ENCODE data around the gene RAPGEF6. TPM values are rescaled to one million over a fixed set of nuclear protein-coding genes. Genes with fewer than 3 reads are reported as not detected.

The RAPGEF6 gene
- total and polyA plus RNA-seq, 2 of the 4 experiments (the other 2 are of a cell fraction), result 5.8 to 18.8 TPM

DNA sequence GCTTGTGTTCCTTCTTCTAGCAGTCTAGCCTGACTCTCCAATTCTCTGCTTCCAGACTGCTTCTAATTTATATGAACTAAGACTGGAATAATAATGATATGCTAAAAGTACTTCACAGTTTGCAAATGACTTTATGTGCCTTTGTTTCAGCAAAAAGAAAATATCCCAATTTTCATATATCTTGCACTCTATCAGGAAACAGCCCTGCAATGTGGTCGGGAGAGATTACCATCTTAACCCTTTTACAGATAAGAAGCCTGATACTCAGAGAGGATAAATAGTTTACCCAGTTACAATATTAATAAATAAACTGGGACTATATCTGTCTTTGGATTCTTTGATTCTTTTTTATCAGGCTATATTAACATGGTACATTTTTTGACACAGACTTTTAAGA, 245.2 kb downstream of the RAPGEF6 start:
- in situ Hi-C loops (cut with MboI; ENCODE audit: low sequenced_read_pairs), result loop anchor here (10.0 kb wide), 1 partner anchor 225 kb away; the partner anchor contains the start of gene HINT1

More for the DNA sequence above, 245.2 kb downstream of the RAPGEF6 start:
- Histone ChIP-seq H2AK9ac (replicated peaks; ENCODE audit: low read depth, low read length, poor library complexity) (no peak overlapping the region), H2BK5ac (ENCODE audit: low read depth, low read length, poor library complexity, severe bottlenecking) (no peak overlapping the region), H3K4me2 (ENCODE audit: low read depth, low read length) (no peak overlapping the region), H2BK15ac (ENCODE audit: low read depth, low read length) (no peak overlapping the region), H3K36me3 (ENCODE audit: control insufficient read depth, insufficient read depth, low read length) (peaks cover 18% of the 10 kb centered on the region), H4K20me1 (ENCODE audit: insufficient read depth, low read length) (no peaks in the 10 kb centered on the region), H3K23ac (ENCODE audit: low read depth, low read length) (no peak overlapping the region), H4K5ac (ENCODE audit: low read depth, low read length) (no peak overlapping the region), H3K9me3 (ENCODE audit: control insufficient read depth, insufficient read depth, low read length) (no peaks in the 10 kb centered on the region), H4K8ac (ENCODE audit: low read depth in 2 of 2, low read length in 2 of 2) (no peak overlapping the region), H2AFZ (replicated peaks; ENCODE audit: low read length, poor library complexity) (no peak overlapping the region), H3K79me1 (ENCODE audit: low read depth in 1 of 2, low read length in 2 of 2) (peaks cover 12 to 15% of the 10 kb centered on the region in 2 experiments; a peak in 3 of 4 replicates), H3K14ac (replicated peaks; ENCODE audit: low read depth, low read length) (no peak overlapping the region), H3K9me1 (ENCODE audit: insufficient read depth, low read length) (no peaks in the 10 kb centered on the region), H2BK20ac (ENCODE audit: low read depth, low read length) (no peak overlapping the region), H2BK120ac (ENCODE audit: low read depth, low read length) (no peak overlapping the region), H4K91ac (ENCODE audit: insufficient read depth, low read depth, low read length) (no peak overlapping the region), H3K4me3 (ENCODE audit: insufficient read depth, low read depth, low read length) (no peak overlapping the region), H3K18ac (ENCODE audit: low read depth, low read length) (no peak overlapping the region), H3K4me1 (ENCODE audit: control insufficient read depth, insufficient read depth, low read length) (peaks cover 3% of the 10 kb centered on the region; the same call in 1 of the 2 replicates), H3K27me3 (ENCODE audit: control insufficient read depth, insufficient read depth, low read length) (no peaks in the 10 kb centered on the region), H3K9ac (ENCODE audit: low read depth, low read length) (no peak overlapping the region), H3K4ac (ENCODE audit: low read depth, low read length) (no peak overlapping the region), H3K27ac (ENCODE audit: insufficient read depth, low read length) (no peak overlapping the region), H2AK5ac (ENCODE audit: low read depth, low read length) (no peak overlapping the region), H3K56ac (ENCODE audit: extremely low read depth, insufficient read depth, low read length) (no peak overlapping the region)
- ChIA-PET POLR2A (ENCODE audit: unreplicated experiment) (no interaction called here), CTCF (no interaction called here)
- DNase-seq (no peak), ATAC-seq (ENCODE audit: low read depth) (no peak)
- TF ChIP-seq SMC3 (IDR thresholded peaks at IDR 0.05; ENCODE audit: low read depth, low read length) (no peak), MAZ (IDR thresholded peaks at IDR 0.05; ENCODE audit: borderline replicate concordance, low read depth, low read length) (no peak), RFX5 (IDR thresholded peaks at IDR 0.05; ENCODE audit: low read depth, low read length) (no peak), MAFK (IDR thresholded peaks at IDR 0.05; ENCODE audit: low read depth, low read length) (no peak), FOS (IDR thresholded peaks at IDR 0.05; ENCODE audit: low read depth, low read length) (no peak), POLR2A (IDR thresholded peaks at IDR 0.05; ENCODE audit: low read depth, low read length) (no peak)
- TF ChIP-seq, protein P1, sequence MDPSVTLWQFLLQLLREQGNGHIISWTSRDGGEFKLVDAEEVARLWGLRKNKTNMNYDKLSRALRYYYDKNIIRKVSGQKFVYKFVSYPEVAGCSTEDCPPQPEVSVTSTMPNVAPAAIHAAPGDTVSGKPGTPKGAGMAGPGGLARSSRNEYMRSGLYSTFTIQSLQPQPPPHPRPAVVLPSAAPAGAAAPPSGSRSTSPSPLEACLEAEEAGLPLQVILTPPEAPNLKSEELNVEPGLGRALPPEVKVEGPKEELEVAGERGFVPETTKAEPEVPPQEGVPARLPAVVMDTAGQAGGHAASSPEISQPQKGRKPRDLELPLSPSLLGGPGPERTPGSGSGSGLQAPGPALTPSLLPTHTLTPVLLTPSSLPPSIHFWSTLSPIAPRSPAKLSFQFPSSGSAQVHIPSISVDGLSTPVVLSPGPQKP (IDR thresholded peaks at IDR 0.05; ENCODE audit: borderline replicate concordance, low read depth, low read length), result no peak
- TF ChIP-seq, protein P2, sequence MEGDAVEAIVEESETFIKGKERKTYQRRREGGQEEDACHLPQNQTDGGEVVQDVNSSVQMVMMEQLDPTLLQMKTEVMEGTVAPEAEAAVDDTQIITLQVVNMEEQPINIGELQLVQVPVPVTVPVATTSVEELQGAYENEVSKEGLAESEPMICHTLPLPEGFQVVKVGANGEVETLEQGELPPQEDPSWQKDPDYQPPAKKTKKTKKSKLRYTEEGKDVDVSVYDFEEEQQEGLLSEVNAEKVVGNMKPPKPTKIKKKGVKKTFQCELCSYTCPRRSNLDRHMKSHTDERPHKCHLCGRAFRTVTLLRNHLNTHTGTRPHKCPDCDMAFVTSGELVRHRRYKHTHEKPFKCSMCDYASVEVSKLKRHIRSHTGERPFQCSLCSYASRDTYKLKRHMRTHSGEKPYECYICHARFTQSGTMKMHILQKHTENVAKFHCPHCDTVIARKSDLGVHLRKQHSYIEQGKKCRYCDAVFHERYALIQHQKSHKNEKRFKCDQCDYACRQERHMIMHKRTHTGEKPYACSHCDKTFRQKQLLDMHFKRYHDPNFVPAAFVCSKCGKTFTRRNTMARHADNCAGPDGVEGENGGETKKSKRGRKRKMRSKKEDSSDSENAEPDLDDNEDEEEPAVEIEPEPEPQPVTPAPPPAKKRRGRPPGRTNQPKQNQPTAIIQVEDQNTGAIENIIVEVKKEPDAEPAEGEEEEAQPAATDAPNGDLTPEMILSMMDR (conservative IDR thresholded peaks at IDR 0.05; ENCODE audit: low read depth, low read length), result no peak
- dilution Hi-C loops (cut with HindIII; ENCODE audit: low sequenced_read_pairs, unreplicated experiment) (no loop called here), intact Hi-C loops (cut with micrococcal nuclease) (loop anchor here (5.0 kb wide), 1 partner anchor 228 kb away; no protein-coding TSS in a partner anchor)
- WGBS, 2 experiments (ENCODE audit: extremely low coverage in 2 of 2, insufficient read length in 1 of 2), result no CpG with 5 or more reads among the region's 1 CpG
- no TSS peak for BruUV-seq (replicated peaks)

Measured in IMR-90 (cell line).